HG03575 (cell line): Measurements from ENCODE around the gene C22orf15.

Experiments
- ATAC-seq: cut with Tn5 transposase; IDR thresholded peaks from one replicate; pipeline ENCODE4 v1.9.1; 2021; ENCODE audit not compliant: unreplicated experiment, insufficient number of reproducible peaks, low FRiP score; ENCODE audit errors: extremely low read depth

The C22orf15 gene

GRCh38 chr22:23782703-23783102 is 19.9 kb downstream of the C22orf15 start:
- no peak for ATAC-seq

- no peak for ATAC-seq
These were observed 20.7 kb downstream of the C22orf15 start for GRCh38 chr22:23783265-23784150.

GRCh38 chr22:23784215-23784732 is 21.5 kb downstream of the C22orf15 start:
- no peak for ATAC-seq

- no peak for ATAC-seq
These were observed 23.5 kb downstream of the C22orf15 start for GRCh38 chr22:23786261-23786710.

GRCh38 chr22:23786752-23787599 is 24.2 kb downstream of the C22orf15 start, which contains the start of gene SMARCB1:
Gene SMARCB1, plus strand, starts transcription at chr22:23786966. Its CDS starts 204 bp downstream, at chr22:23787170.
- ATAC-seq, result no peak

- ATAC-seq, result no peak
These were observed 24.8 kb downstream of the C22orf15 start for GRCh38 chr22:23787600-23787896.

GRCh38 chr22:23787910-23788309 is 25.1 kb downstream of the C22orf15 start:
- ATAC-seq, result no peak

- no peak for ATAC-seq
These were observed 26.3 kb downstream of the C22orf15 start for GRCh38 chr22:23789121-23789520.

GRCh38 chr22:23789638-23790037 is 26.8 kb downstream of the C22orf15 start:
- no peak for ATAC-seq

- no peak for ATAC-seq
These were observed 28.3 kb downstream of the C22orf15 start for GRCh38 chr22:23790819-23791737.

GRCh38 chr22:23791738-23792645 is 29.2 kb downstream of the C22orf15 start:
- no peak for ATAC-seq

GRCh38 chr22:23793326-23793725 is 30.5 kb downstream of the C22orf15 start:
- no peak for ATAC-seq

GRCh38 chr22:23796461-23796860 is 33.7 kb downstream of the C22orf15 start:
- ATAC-seq, result no peak

- ATAC-seq, result no peak
These were observed 37.8 kb downstream of the C22orf15 start for GRCh38 chr22:23800297-23801237.

GRCh38 chr22:23801238-23801821 is 38.5 kb downstream of the C22orf15 start:
- no peak for ATAC-seq

- ATAC-seq, result no peak
These were observed 39.1 kb downstream of the C22orf15 start for GRCh38 chr22:23801886-23802377.
